ENCODE results near the gene CWC22. TPM values are rescaled to one million over a fixed set of nuclear protein-coding genes. Genes with fewer than 3 reads are reported as not detected.

The CWC22 gene
- total RNA-seq, 6 donors from 2014 or later: 9.5 to 31.5 (median 17.3) TPM

DNA sequence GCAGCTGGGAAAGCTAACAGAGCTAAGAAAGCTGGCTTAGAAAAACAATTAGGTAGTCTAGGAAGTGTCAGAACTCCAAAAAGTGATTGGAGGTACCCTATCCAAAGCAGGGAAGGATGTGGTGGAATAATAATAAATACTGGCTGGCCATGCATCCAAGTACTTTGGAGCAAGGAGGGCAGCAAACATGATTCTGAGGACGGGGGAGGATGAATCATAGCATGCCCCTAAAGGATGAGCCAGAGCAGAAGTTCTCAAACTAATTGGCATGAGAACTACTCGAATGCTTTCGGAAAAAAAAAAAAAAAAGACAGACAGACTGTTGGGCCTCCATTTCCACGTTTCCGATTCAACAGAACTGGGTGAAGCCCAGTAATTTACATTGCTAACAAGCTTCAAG is 2.4 kb downstream of the CWC22 start:
- 94 to 97% methylated on average over 5 of the region's 5 CpGs for WGBS, 2 donors
- TF ChIP-seq EP300 (IDR thresholded peaks at IDR 0.05) (no peak), POLR2A (IDR thresholded peaks at IDR 0.05) (no peak), POLR2AphosphoS5 (IDR thresholded peaks at IDR 0.05) (no peak)
- TF ChIP-seq, protein P1, sequence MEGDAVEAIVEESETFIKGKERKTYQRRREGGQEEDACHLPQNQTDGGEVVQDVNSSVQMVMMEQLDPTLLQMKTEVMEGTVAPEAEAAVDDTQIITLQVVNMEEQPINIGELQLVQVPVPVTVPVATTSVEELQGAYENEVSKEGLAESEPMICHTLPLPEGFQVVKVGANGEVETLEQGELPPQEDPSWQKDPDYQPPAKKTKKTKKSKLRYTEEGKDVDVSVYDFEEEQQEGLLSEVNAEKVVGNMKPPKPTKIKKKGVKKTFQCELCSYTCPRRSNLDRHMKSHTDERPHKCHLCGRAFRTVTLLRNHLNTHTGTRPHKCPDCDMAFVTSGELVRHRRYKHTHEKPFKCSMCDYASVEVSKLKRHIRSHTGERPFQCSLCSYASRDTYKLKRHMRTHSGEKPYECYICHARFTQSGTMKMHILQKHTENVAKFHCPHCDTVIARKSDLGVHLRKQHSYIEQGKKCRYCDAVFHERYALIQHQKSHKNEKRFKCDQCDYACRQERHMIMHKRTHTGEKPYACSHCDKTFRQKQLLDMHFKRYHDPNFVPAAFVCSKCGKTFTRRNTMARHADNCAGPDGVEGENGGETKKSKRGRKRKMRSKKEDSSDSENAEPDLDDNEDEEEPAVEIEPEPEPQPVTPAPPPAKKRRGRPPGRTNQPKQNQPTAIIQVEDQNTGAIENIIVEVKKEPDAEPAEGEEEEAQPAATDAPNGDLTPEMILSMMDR (IDR thresholded peaks at IDR 0.05): no peak
- DNase-seq: no peak
- no peaks in the 10 kb centered on the region for H3K27me3 ChIP-seq
- H3K4me1 ChIP-seq: peaks cover 10 to 33% (median 13%) of the 10 kb centered on the region in 4 donors
- ATAC-seq (ENCODE audit: low FRiP score in 2 of 2): no peak
- H3K4me3 ChIP-seq: no peak overlapping the region
- no peaks in the 10 kb centered on the region for H3K36me3 ChIP-seq
- no peak overlapping the region for H3K27ac ChIP-seq
- no peaks in the 10 kb centered on the region for H3K9me3 ChIP-seq

DNA sequence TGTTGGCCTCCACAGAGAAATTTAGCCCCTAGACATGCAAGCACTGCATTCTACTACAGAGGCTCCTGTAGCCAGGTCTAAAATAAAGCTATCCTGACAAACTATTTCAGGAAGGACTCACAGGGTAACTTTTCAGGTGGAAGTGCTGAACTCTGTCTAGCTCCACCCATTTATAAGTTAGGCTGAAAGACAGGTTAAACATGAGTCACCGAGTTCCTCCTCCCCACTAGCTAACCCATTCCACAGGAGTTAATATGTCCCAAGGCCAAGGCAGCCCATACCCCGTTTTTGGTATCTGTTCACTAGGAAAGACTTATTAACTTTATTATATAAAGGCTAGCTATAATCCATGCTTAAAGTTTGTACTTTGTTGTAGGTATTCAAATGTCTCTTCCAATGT is 3.5 kb downstream of the CWC22 start:
- H3K27me3 ChIP-seq: no peaks in the 10 kb centered on the region
- peaks cover 10 to 33% (median 13%) of the 10 kb centered on the region in 4 donors for H3K4me1 ChIP-seq
- ATAC-seq (ENCODE audit: low FRiP score in 2 of 2) (no peak), DNase-seq (no peak)
- no peak overlapping the region for H3K4me3 ChIP-seq
- TF ChIP-seq POLR2A (IDR thresholded peaks at IDR 0.05) (no peak), EP300 (IDR thresholded peaks at IDR 0.05) (no peak), POLR2AphosphoS5 (IDR thresholded peaks at IDR 0.05) (no peak)
- TF ChIP-seq, protein P1 (IDR thresholded peaks at IDR 0.05): no peak
- H3K36me3 ChIP-seq: no peaks in the 10 kb centered on the region
- H3K9me3 ChIP-seq: no peaks in the 10 kb centered on the region
- no peak overlapping the region for H3K27ac ChIP-seq
- WGBS, 2 donors: 85 to 89% methylated on average over 2 of the region's 2 CpGs

- ATAC-seq (ENCODE audit: low FRiP score in 2 of 2) (no peak), DNase-seq (no peak)
- Histone ChIP-seq H3K36me3 (no peaks in the 10 kb centered on the region), H3K9me3 (no peaks in the 10 kb centered on the region), H3K27ac (no peak overlapping the region), H3K4me1 (peaks cover 10 to 33% (median 13%) of the 10 kb centered on the region in 4 donors), H3K27me3 (no peaks in the 10 kb centered on the region), H3K4me3 (no peak overlapping the region)
- no peak for TF ChIP-seq POLR2A (IDR thresholded peaks at IDR 0.05)
- 84 to 94% methylated on average over 1 of the region's 1 CpG for WGBS, 2 donors
Observed at GRCh38 chr2:180003073-180003472, 4.0 kb downstream of the CWC22 start.

DNA sequence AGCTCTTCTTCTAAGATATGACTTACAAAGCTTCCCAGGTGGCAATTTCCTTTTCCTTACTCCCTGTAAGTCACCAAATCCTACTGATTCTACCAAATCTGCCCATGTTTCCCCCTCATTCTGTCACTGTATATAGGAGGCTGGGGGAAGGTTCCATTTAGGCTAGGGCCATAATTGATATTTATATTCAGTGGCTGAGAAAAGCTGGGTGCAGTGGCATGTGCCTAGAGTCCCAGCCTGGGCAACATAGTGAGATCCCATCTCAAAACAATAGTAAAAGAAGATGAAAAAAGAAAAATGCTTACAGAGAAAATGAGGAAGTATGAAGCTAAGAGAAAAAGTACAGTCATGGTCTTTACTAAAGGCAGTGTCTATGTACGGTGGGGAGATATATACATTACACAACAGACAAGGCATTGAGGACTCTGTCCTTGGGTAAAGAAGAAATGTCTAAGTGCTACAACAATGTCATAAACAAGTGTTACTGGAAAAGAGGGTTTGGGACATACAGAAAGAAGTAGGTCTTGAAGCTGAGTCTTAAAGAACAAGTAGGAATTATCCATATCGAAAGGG is 4.8 kb downstream of the CWC22 start:
- H3K9me3 ChIP-seq: no peaks in the 10 kb centered on the region
- DNase-seq: no peak
- no peaks in the 10 kb centered on the region for H3K36me3 ChIP-seq
- H3K27me3 ChIP-seq: no peaks in the 10 kb centered on the region
- WGBS, 2 donors: 74 to 91% methylated on average over 2 of the region's 2 CpGs
- H3K4me3 ChIP-seq: no peak overlapping the region
- no peak overlapping the region for H3K27ac ChIP-seq
- TF ChIP-seq EP300 (IDR thresholded peaks at IDR 0.05) (no peak), POLR2AphosphoS5 (IDR thresholded peaks at IDR 0.05) (no peak), POLR2A (IDR thresholded peaks at IDR 0.05) (no peak)
- TF ChIP-seq, protein P1 (IDR thresholded peaks at IDR 0.05): no peak
- ATAC-seq (ENCODE audit: low FRiP score in 2 of 2): no peak
- peaks cover 10 to 33% (median 13%) of the 10 kb centered on the region in 4 donors for H3K4me1 ChIP-seq

GRCh38 chr2:180001726-180002125 is 5.4 kb downstream of the CWC22 start:
- TF ChIP-seq, protein P1 (IDR thresholded peaks at IDR 0.05): no peak
- TF ChIP-seq POLR2A (IDR thresholded peaks at IDR 0.05): no peak
- TF ChIP-seq EP300 (IDR thresholded peaks at IDR 0.05): no peak
- no peak for TF ChIP-seq POLR2AphosphoS5 (IDR thresholded peaks at IDR 0.05)
- 86 to 97% methylated on average over 1 of the region's 1 CpG for WGBS, 2 donors
- H3K27ac ChIP-seq: no peak overlapping the region

More at GRCh38 chr2:180001726-180002125, 5.4 kb downstream of the CWC22 start:
- H3K9me3 ChIP-seq: no peaks in the 10 kb centered on the region
- no peaks in the 10 kb centered on the region for H3K27me3 ChIP-seq
- H3K36me3 ChIP-seq: no peaks in the 10 kb centered on the region
- ATAC-seq (ENCODE audit: low FRiP score in 2 of 2) (no peak), DNase-seq (no peak)
- H3K4me3 ChIP-seq: no peak overlapping the region
- peaks cover 10 to 33% (median 13%) of the 10 kb centered on the region in 4 donors for H3K4me1 ChIP-seq
